Suprapubic skin (tissue), 3 donors: ENCODE data around the gene SLC24A1.

Experiments
- POLR2A ChIP-seq, 2 donors: fragments of 450-650 bp; IDR thresholded peaks; one replicate each; pipeline ENCODE4 v1.6.1; 2017; ENCODE audit warnings: antibody characterized with exemption in 2 of 2, mild to moderate bottlenecking in 2 of 2, moderate library complexity in 2 of 2
- TF ChIP-seq, protein P1 (sequence below), 2 donors: fragments of 200-600 bp in 1 of 2; fragments of 450-650 bp in 1 of 2; sonication (generic) in 1 of 2; IDR thresholded peaks; one replicate each; pipeline ENCODE4 v1.5.1; 2016 to 2019; ENCODE audit warnings: antibody characterized with exemption in 2 of 2, mild to moderate bottlenecking in 1 of 2, moderate library complexity in 1 of 2

- TF ChIP-seq, protein P1, sequence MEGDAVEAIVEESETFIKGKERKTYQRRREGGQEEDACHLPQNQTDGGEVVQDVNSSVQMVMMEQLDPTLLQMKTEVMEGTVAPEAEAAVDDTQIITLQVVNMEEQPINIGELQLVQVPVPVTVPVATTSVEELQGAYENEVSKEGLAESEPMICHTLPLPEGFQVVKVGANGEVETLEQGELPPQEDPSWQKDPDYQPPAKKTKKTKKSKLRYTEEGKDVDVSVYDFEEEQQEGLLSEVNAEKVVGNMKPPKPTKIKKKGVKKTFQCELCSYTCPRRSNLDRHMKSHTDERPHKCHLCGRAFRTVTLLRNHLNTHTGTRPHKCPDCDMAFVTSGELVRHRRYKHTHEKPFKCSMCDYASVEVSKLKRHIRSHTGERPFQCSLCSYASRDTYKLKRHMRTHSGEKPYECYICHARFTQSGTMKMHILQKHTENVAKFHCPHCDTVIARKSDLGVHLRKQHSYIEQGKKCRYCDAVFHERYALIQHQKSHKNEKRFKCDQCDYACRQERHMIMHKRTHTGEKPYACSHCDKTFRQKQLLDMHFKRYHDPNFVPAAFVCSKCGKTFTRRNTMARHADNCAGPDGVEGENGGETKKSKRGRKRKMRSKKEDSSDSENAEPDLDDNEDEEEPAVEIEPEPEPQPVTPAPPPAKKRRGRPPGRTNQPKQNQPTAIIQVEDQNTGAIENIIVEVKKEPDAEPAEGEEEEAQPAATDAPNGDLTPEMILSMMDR (IDR thresholded peaks at IDR 0.05), result no peak
- TF ChIP-seq POLR2A (IDR thresholded peaks at IDR 0.05), result no peak
Observed at GRCh38 chr15:65645392-65645791, 23.7 kb downstream of the SLC24A1 start.
